Iris pigment epithelial cell (primary cell): Measurements from ENCODE around the gene TEX35.

Experiments used
- DNase-seq: peaks from one replicate; pipeline ENCODE4 v3.0.0-alpha.2; 2011; ENCODE audit warnings: low read depth

Gene TEX35

GRCh38 chr1:178520803-178521202, 7.9 kb downstream of the TEX35 start:
- DNase-seq, result no peak

- no peak for DNase-seq
Observed at GRCh38 chr1:178521241-178521640, 8.3 kb downstream of the TEX35 start.

GRCh38 chr1:178527117-178527516, 14.2 kb downstream of the TEX35 start:
- no peak for DNase-seq

DNA sequence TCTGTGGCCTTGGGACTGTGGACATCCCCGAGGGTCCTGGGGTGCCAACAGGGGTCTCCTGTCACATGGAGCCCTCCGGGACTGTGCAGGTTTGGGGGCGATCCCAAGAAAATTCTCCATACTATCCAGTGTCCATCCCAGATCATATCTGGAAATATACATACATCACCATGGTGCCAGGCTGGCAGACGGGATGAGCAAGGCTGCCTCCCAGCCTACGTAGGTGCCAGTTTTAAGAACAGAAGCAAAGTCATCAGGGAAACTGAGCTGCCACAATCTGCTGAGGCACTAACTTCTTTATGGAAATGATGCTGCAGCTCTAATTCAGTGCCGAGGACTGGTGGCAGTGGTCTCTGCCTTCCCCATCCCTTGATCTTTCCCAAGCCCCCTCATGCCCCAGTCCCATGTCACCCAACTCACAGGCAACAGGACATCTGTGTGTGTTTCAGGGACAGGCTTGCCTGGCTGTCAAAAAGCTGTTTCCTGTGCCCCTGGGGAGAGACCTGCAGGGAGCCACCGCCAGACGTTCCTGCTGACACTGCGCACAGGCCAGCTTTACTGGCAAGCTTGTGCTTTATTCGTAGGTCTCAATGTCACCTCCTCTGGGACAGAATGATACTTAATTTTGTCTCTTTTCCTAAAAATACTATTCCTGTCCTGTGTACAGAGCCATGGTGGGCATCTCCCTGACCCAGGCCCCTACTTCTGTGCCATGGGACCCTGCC, 15.5 kb downstream of the TEX35 start:
- no peak for DNase-seq

- no peak for DNase-seq
Observed at GRCh38 chr1:178528953-178529335, 16.0 kb downstream of the TEX35 start.

DNA sequence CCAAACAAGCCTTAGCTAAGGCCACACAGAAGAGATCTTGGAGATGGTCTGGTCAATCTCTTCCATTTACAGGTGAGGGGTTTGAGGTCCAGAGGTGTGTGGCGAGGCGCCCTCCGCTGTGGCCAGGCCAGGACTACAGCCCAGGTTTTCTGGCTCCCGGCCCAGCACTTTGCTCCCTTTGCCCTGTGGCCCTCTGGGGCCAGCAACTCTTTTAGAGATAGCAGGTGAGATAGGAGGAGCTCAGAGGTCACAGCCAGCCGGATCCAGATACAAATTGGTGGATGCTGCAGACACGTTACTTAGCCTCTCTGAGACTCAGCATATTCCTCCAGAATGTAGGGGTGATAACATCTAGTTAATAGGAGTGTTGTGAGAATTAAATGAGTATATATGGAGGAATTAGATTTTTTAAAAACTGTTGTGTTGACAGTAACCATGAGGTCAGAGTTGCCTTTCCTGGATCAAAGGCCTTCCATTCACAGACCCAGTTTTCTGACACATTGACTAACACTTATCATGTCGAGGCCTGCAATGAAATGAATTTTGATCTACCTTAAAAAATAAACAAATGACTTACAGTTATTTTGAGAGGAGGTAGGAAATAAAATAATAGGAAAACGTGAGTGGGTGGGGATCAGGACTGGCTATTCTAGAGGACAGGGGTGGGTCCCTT, 16.6 kb downstream of the TEX35 start:
- no peak for DNase-seq

- DNase-seq, result peak; percentile 63
Observed at GRCh38 chr1:178530037-178530402, 17.1 kb downstream of the TEX35 start.

- DNase-seq, result no peak
Observed at GRCh38 chr1:178530502-178530901, 17.6 kb downstream of the TEX35 start.

GRCh38 chr1:178531887-178532286, 19.0 kb downstream of the TEX35 start:
- no peak for DNase-seq

DNA sequence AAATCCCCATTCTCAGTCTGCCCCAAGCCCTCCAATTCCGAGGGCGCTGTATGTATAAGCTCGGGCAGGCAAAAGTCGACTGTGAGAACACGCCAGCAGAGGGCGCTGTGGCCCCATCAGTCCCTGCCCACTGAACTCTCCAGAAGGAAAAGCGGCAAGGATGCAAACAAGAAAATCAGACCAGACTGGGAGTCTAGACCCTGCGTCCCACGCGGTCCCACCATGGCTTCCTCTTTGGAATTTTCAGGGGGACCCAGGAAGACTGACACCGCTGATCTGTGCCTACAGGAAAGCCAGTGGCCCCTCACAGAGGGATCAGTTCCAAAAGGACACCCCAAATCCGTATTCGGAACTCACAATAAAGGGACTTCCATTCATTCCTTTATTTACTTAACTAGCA, 19.5 kb downstream of the TEX35 start:
- peak; percentile 78 for DNase-seq

DNA sequence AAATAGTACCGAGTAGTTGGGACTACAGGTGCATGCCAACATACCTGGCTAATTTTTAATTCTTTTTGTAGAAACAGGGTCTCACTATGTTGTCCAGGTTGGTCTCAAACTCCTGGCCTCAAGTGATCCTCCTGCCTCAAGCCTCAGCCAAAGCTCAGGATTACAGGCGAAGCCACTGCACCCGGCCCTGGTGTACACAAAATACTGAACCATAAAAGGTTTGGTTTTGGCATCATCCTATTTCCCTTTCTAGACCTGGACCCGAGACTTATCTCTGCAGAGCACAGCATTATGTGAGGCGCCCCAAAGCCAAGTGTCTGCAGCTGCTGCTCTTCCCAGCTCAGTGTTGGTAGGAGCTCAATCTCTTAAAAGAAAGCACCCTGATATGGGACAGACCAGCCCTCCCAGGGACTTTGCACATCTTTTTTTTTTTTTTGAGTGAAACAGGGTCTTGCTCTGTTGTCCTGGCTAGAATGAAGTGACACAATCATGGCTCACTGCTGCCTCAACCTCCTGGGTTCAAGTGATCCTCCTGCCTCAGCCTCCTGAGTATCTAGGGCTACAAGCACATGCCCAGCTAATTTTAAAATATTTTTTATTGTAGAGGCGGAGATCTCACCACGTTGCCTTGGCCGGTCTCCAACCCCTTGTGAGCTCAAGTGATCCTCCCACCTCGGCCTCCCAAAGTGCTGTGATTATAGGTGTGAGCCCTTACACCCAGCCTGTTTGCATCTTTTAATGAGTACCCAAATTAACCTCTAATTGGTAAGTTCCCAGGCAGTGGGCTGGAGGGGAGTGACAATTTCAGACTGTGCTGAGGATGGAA, 20.4 kb downstream of the TEX35 start:
- DNase-seq, result no peak

- DNase-seq, result no peak
Observed at GRCh38 chr1:178534137-178534868, 21.4 kb downstream of the TEX35 start.

DNA sequence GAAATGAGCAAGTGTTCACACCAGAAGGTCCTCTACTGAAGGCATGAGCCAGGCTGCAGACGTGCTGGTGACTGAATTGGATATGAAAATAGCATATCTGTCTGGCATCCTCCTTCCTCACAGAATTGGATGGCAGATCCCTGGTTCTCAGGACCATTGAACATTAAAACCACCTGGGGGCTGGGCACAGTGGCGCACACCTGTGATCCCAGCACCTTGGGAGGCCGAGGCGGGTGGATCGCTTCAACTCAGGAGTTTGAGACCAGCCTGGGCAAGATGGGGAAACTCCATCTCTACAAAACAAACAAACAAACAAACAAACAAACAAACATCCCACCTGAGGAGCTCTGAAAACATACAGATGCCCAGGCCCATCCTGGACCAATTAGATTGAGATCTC, 23.4 kb downstream of the TEX35 start:
- no peak for DNase-seq

GRCh38 chr1:178536844-178537371, 24.0 kb downstream of the TEX35 start:
- peak; percentile 99 for DNase-seq

GRCh38 chr1:178537382-178538090, 24.6 kb downstream of the TEX35 start:
- no peak for DNase-seq

DNA sequence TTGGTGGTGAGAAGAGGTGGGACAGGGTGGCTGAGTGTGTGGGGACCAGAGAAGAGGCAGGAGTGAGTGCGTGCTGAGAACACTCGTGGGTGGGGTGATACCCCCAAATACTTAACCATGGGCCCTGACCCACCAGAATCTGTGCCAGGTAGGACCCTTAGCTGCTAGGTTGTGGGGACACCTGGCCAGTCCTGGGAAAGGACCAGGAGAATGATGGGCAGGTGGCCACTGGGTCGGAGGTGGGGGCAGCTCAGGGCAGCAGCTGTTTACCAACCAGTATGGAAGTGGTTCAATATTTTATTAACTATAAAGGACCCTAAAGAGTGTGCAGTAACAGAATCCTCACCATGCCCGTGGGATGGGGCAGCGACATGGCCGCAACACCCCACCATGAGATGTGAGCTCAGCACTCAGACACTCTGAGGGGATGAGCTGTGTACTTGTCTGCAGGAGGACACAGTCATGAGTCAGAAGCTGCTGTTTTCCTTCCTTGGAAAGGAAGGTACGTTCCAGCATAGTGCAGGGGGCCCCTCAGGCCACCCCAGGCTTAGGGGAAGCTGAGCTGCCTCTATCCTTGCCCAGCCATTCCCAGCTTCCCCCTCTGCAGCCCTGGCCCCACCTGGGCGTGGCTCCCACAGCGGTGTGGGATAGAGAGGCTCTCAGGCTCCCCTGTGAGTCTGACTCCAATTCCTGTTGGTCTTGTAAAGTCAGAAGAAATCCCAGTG, 25.4 kb downstream of the TEX35 start:
- peak; percentile 89 for DNase-seq

DNA sequence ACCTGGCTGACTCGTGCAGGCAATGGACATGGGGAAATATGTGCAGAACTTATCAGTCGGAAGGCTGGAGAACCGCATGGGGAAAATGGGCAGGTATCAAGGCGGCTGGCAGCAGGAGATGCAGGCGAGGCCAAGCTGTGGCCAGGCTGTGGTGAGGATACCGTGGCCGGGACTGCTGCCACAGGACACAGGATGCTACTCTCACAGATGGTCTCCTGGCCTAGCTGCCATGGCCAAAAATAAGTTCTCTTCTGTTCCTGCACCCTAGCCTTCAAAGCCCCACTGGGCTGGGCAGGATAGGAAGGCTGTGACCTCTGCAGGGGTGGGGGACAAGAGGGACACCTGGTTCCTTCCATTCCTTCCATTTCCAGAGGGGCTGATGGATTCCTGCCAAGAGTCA, 26.4 kb downstream of the TEX35 start:
- DNase-seq, result no peak

DNA sequence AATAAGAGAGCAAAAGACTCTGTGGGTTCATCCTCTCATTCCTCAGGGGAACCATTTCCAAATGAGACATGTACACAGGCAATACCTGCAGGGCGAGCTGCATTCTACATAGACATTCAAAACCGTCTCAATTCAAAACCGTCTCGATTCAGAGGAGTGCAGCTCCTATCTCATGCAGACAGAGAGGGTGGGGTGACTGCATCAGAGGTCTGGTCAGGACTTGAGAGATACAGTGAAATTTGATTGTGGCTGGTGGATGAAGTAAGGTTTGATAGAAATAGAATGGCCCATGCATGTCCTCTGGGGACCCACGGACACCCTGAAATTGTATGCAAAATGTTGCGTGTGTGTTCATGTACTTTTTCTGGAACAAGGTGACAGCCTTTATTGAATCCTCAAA, 27.3 kb downstream of the TEX35 start:
- DNase-seq, result no peak

DNA sequence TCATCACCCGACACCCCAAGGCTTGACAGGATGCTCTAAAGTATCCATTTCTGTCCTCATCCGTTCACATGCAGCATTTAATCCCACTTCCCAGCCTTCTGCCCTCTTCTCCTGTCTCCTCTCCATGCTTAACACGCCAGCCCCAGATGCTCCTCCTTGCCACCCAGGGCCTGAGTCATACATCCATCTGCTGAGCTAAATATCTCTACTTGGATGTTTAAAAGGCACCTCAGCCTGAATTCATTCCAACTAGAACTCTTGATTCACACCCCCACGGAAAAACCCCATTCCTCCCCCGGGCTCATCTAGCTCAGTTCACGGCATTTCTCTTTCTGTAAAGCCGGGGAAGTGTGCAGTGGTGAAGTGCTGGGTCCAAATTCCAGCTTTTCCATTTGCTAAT, 27.7 kb downstream of the TEX35 start:
- peak; percentile 86 for DNase-seq

DNA sequence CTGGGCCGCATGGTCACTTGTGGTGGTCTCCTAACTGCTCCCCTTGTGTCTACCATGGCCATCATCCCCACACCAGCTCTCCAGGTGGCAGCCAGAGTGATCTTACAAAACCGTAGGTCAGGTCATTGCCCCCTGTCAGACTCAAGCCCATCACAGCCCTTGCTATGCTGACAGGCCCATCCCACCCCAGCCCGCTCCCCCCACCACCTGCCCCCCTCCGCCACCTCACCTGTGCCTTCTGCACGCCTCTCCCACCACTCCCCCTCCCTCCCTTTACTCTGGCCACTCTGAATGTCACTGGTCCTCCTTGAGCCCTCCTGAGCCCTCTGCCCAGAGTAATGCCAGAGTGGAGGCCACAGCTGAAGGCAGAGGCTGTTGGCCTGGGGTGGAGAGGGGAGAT, 28.5 kb downstream of the TEX35 start:
- DNase-seq, result no peak
